Measurements from ENCODE around the gene FOXL2. TPM values are rescaled to one million over a fixed set of nuclear protein-coding genes. Genes with fewer than 3 reads are reported as not detected.

FOXL2 gene
- total and polyA plus RNA-seq, 2 experiments from 2014 or later = not detected

DNA sequence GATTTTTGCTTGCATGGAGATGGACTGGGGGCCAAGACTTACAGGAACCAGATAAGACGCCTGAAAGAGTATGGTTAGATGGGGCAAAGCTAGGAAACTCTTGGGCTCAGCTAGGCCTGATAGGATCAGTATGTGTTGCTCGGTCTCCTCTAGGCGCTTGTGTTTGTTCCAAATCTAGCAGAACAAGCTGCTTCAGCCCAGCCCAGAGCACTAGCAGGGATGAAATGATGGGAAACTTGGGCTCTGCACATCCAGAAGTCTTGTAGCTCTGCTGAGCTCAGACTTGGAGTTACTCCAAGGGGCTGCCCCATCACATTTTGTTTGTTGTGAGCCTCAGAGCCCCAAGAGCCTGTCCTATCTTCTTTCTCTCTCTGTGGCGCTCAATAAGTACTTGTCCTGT, 34.7 kb downstream of the FOXL2 start:
- Histone ChIP-seq H3K36me3 (replicated peaks; ENCODE audit: insufficient read depth, low read depth) (no peaks in the 10 kb centered on the region), H3K9me2 (replicated peaks; ENCODE audit: insufficient read depth) (no peaks in the 10 kb centered on the region), H3K4me2 (no peak overlapping the region), H3K9me3 (ENCODE audit: low read depth) (no peaks in the 10 kb centered on the region), H3K4me1 (ENCODE audit: insufficient read depth) (no peaks in the 10 kb centered on the region), H3K27ac (no peak overlapping the region), H4K20me1 (ENCODE audit: insufficient read depth, poor library complexity, severe bottlenecking) (no peaks in the 10 kb centered on the region), H2AFZ (no peak overlapping the region), H3K27me3 (no peaks in the 10 kb centered on the region), H3K4me3 (no peak overlapping the region), H3K79me2 (no peaks in the 10 kb centered on the region)
- TF ChIP-seq EZH2 (IDR thresholded peaks at IDR 0.05; ENCODE audit: borderline replicate concordance) = no peak
- no peak for TF ChIP-seq EZH2phosphoT487 (IDR thresholded peaks at IDR 0.05; ENCODE audit: low read depth, severe bottlenecking, unreplicated experiment)
- TF ChIP-seq, protein P1, sequence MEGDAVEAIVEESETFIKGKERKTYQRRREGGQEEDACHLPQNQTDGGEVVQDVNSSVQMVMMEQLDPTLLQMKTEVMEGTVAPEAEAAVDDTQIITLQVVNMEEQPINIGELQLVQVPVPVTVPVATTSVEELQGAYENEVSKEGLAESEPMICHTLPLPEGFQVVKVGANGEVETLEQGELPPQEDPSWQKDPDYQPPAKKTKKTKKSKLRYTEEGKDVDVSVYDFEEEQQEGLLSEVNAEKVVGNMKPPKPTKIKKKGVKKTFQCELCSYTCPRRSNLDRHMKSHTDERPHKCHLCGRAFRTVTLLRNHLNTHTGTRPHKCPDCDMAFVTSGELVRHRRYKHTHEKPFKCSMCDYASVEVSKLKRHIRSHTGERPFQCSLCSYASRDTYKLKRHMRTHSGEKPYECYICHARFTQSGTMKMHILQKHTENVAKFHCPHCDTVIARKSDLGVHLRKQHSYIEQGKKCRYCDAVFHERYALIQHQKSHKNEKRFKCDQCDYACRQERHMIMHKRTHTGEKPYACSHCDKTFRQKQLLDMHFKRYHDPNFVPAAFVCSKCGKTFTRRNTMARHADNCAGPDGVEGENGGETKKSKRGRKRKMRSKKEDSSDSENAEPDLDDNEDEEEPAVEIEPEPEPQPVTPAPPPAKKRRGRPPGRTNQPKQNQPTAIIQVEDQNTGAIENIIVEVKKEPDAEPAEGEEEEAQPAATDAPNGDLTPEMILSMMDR (IDR thresholded peaks at IDR 0.05; ENCODE audit: poor library complexity) = no peak
- DNase-seq (ENCODE audit: low spot score) = no peak
- WGBS (ENCODE audit: low lambda C conversion rate, missing lambda C conversion rate) = 88% methylated on average over 4 of the region's 4 CpGs

DNA sequence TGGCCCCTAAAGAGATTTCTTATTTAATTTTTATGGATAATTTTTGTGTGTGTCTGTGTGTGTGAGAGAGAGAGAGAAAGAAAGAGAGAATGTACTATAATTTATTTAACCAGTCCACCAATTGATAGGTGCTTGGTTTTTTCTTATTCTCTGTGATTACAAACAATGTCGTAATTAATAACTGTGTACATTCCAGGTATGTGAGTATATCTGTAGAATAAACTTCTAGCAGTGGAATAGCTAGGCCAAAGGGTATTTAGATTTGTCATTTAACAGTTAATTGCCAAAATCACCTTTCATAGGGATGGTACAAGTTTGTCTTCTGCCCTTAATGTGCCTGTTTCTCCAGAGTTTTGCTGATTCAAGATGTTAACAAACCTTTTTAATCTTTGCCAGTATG, 35.3 kb downstream of the FOXL2 start:
- Histone ChIP-seq H3K36me3 (replicated peaks; ENCODE audit: insufficient read depth, low read depth) (no peaks in the 10 kb centered on the region), H3K27ac (no peak overlapping the region), H4K20me1 (ENCODE audit: insufficient read depth, poor library complexity, severe bottlenecking) (no peaks in the 10 kb centered on the region), H3K4me2 (no peak overlapping the region), H3K9me2 (replicated peaks; ENCODE audit: insufficient read depth) (no peaks in the 10 kb centered on the region), H3K79me2 (no peaks in the 10 kb centered on the region), H3K4me1 (ENCODE audit: insufficient read depth) (no peaks in the 10 kb centered on the region), H3K4me3 (no peak overlapping the region), H3K9me3 (ENCODE audit: low read depth) (no peaks in the 10 kb centered on the region), H3K27me3 (no peaks in the 10 kb centered on the region), H2AFZ (no peak overlapping the region)
- 91% methylated on average over 1 of the region's 1 CpG for WGBS (ENCODE audit: low lambda C conversion rate, missing lambda C conversion rate)
- DNase-seq (ENCODE audit: low spot score) = no peak
- TF ChIP-seq, protein P1 (IDR thresholded peaks at IDR 0.05; ENCODE audit: poor library complexity) = no peak
- TF ChIP-seq EZH2 (IDR thresholded peaks at IDR 0.05; ENCODE audit: borderline replicate concordance) (no peak), EZH2phosphoT487 (IDR thresholded peaks at IDR 0.05; ENCODE audit: low read depth, severe bottlenecking, unreplicated experiment) (no peak)

DNA sequence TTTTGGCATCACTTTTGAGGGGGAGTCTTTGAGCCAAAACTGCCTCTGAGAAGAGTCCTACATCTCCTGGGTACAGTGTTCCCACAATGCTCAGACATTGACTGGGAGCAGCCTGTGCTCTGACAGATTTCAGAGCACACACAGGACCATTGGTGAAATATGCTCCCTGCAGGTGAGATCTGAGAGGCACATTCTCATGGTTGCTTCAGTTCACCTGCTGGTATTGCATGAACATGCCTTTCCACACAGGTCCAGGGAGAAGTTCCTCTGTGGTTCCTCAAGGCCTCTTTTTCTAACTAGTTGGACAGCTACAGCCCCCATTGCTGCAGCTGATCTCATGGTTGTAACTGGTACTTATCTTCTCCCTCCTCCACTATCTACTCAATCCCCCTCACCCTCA, 37.0 kb downstream of the FOXL2 start:
- H3K9me2 ChIP-seq (replicated peaks; ENCODE audit: insufficient read depth) = no peaks in the 10 kb centered on the region
- H3K4me3 ChIP-seq = no peak overlapping the region
- H4K20me1 ChIP-seq (ENCODE audit: insufficient read depth, poor library complexity, severe bottlenecking) = no peaks in the 10 kb centered on the region
- TF ChIP-seq EZH2 (IDR thresholded peaks at IDR 0.05; ENCODE audit: borderline replicate concordance) (no peak), EZH2phosphoT487 (IDR thresholded peaks at IDR 0.05; ENCODE audit: low read depth, severe bottlenecking, unreplicated experiment) (no peak)
- TF ChIP-seq, protein P1 (IDR thresholded peaks at IDR 0.05; ENCODE audit: poor library complexity) = no peak
- H3K36me3 ChIP-seq (replicated peaks; ENCODE audit: insufficient read depth, low read depth) = no peaks in the 10 kb centered on the region
- H3K27ac ChIP-seq = no peak overlapping the region
- H3K4me1 ChIP-seq (ENCODE audit: insufficient read depth) = no peaks in the 10 kb centered on the region
- DNase-seq (ENCODE audit: low spot score) = no peak
- H3K27me3 ChIP-seq = no peaks in the 10 kb centered on the region
- H3K9me3 ChIP-seq (ENCODE audit: low read depth) = no peaks in the 10 kb centered on the region
- H3K4me2 ChIP-seq = no peak overlapping the region
- H3K79me2 ChIP-seq = no peaks in the 10 kb centered on the region
- no peak overlapping the region for H2AFZ ChIP-seq

DNA sequence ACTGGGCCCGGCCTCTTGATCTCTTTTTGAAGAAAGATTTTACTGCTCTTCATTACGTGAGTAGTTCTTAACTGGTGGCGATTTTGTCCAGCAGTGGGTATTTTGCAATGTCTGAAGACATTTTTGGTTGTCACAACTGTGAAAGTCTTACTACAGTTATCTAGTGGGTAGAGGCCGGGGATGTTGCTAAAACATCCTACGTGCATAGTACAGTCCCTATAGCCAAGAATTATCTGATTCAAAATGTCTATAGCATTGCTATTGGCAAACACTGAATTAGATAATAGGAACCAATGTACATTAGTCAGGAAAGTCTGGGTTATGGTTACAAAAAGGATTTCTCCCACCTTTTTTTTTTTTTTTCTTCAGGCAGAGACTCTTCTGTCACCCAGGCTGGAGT, 38.1 kb downstream of the FOXL2 start:
- Histone ChIP-seq H4K20me1 (ENCODE audit: insufficient read depth, poor library complexity, severe bottlenecking) (no peaks in the 10 kb centered on the region), H3K4me1 (ENCODE audit: insufficient read depth) (no peaks in the 10 kb centered on the region), H3K9me2 (replicated peaks; ENCODE audit: insufficient read depth) (no peaks in the 10 kb centered on the region), H3K79me2 (no peaks in the 10 kb centered on the region), H2AFZ (no peak overlapping the region), H3K9me3 (ENCODE audit: low read depth) (no peaks in the 10 kb centered on the region), H3K27ac (no peak overlapping the region), H3K27me3 (no peaks in the 10 kb centered on the region), H3K4me2 (no peak overlapping the region), H3K4me3 (no peak overlapping the region), H3K36me3 (replicated peaks; ENCODE audit: insufficient read depth, low read depth) (no peaks in the 10 kb centered on the region)
- no peak for TF ChIP-seq EZH2 (IDR thresholded peaks at IDR 0.05; ENCODE audit: borderline replicate concordance)
- TF ChIP-seq, protein P1 (IDR thresholded peaks at IDR 0.05; ENCODE audit: poor library complexity) = no peak
- no peak for TF ChIP-seq EZH2phosphoT487 (IDR thresholded peaks at IDR 0.05; ENCODE audit: low read depth, severe bottlenecking, unreplicated experiment)
- no peak for DNase-seq (ENCODE audit: low spot score)
- WGBS (ENCODE audit: low lambda C conversion rate, missing lambda C conversion rate) = 96% methylated on average over 5 of the region's 5 CpGs
